GM18508 (cell line): ENCODE measurements around the gene MRTFA.

ENCODE experiments used
- ATAC-seq: cut with Tn5 transposase; IDR thresholded peaks from one replicate; pipeline ENCODE4 v1.9.1; 2021; ENCODE audit warnings: moderate number of reproducible peaks; ENCODE audit not compliant: insufficient read depth, unreplicated experiment

MRTFA gene

GRCh38 chr22:40477683-40478337, 158.7 kb downstream of the MRTFA start:
- ATAC-seq: no peak

GRCh38 chr22:40476341-40476740, 160.2 kb downstream of the MRTFA start:
- no peak for ATAC-seq

DNA sequence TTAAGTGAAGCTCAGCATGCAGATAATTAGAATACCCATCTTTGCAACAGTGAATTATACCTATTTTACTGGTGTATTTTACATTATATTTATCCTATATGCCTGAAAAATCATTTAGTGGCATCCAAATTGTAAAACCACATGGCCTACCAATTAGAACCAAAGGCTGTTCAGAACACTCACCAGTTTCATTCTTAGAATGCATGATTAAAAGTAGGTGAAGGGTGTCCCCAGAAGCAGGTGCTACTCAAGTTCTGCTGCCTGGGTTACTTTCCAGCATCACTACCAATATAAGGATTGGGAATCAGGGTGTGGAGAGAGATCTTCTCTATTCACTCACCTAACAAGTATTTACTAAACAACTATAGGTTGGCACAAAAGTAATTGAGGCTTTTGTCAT, 162.8 kb downstream of the MRTFA start:
- no peak for ATAC-seq

- ATAC-seq: no peak
These were observed 163.9 kb downstream of the MRTFA start for GRCh38 chr22:40472579-40472978.

DNA sequence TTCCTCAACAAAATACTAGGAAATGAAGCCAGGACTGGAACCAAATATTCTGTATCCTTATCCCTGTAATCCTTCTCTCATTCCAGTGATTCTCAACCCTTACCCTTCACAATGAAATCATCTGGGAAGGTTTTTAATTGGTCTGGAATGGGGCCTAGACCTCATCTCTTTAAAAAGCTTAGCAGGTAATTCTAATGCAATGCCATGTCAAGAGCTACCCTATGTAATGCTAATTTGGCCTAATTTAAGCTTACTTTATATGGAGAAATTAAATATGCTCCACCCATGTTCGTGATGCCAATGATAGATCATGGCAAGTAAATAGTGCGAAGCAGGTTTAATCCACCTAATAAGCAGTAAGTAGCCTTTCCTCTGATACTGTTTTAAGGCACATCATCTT, 164.5 kb downstream of the MRTFA start:
- ATAC-seq: no peak

DNA sequence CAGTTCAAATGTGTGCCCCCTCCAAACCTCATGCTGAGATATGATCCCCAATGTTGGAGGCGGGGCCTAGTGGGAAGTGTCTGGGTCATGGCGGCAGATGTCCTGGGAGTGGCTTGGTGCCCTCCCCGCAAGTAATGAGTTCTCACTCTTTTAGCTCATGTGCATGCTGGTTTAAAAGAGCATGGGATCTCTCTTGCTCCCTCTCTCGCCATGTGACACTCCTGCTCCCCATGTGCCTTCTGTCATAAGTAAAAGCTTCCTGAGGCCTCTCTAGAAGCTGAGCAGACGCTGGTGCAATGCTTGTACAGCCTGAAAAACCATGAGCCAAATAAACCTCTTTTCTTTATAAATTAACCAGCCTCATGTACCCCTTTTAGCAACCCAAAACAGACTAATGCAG, 167.3 kb downstream of the MRTFA start:
- ATAC-seq: no peak

DNA sequence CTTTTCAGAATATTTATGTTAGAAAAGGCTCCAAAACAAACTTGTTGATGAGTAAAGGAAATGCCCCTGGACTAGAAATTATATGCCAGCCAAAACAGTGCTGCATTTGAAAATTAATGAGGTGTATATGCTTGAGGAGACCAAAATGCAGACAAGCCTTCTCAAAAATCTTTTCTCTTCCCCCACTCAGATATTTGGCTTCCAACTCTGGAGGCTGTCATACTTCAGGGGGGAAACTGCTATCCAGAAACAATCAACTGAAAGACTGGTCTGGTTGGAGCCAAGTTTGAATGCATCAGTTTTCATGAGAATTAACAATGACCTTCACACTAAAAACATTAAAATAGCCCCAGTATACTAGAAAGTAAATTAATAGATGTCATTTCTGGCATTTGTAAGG, 167.9 kb downstream of the MRTFA start:
- ATAC-seq: no peak

- ATAC-seq: no peak
These were observed 169.5 kb downstream of the MRTFA start for GRCh38 chr22:40466976-40467375.

DNA sequence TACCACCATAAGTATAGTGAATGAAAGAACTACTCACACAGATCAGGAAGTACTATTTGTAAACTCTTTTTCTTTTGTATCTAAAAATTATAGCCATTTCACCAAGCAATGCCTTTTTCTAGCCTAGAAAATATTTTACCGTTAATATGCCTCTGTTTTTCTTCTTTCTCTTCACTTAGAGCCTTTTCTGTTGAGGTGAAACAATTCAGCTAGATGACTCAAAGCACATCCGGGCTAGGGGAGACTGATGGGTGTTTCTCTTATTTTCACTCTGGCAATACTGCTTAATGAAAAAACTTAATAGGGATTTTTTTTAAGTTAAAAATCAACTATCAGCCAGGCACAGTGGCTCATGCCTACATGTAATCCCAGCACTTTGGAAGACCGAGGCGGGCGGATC, 172.8 kb downstream of the MRTFA start:
- no peak for ATAC-seq

DNA sequence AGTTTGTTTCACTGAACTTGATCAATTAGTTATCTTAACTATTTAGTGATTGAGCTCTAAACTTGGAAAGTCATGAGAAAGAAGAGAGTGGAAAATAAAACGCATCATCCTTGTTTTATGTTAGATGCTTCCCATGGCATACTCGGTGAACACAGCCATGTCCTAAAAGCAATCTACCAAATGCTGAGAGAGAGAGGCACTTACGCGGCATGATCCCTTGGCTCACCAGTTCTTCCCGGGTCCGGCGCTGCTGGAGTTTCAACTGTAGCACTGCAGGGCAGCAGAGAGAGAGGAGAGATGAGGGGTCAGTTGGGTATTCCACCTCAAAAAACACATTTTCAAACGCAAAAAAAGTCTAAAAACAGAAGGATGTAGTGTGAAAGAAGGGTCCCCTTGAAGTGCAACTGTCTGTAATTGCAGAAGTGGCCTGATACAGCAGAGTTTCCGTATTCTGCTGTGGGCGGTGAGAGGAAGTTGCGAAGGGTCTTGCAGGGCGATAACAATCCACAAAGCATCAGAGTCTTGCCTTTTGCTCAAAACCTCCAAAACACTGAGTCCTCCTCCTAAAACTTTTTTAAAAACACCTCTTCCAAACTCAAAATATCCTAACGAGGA, 173.4 kb downstream of the MRTFA start:
- no peak for ATAC-seq

DNA sequence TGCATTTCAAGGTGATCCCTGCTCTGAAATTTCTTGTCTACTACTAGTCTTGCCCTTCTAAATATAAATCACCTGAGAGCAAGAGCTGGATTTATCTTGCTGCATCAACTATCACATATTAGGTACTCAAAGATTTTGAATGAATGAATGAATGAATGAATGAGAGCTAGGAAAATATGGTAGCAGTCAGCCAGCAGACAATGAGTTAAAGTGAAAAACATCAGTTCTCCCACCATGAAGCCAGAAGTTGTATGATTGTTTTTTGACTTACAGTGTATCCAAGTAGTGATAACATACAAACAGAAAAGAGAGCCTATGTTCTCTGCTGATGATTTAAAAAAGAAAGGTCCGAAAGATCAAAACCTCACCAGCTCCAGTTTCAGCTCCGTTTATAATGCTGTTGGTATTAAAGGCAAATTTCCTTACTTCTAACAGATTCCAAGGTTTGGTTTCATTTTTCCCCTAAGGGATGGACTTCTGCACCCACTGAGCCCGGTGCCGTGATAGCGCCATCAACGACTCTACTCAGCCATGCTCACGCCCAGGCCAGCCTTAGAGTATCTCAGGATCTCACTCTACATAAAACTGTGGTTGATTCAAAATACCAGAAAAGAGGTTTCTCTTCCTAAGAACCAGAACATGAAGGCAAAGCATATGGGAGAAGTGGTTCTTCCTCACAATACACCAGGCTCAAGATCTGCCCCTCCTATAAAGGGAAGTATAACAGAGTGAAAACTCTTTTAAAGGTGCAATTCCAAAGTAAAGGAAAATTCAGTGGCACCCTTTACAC, 174.1 kb downstream of the MRTFA start:
- ATAC-seq: no peak

DNA sequence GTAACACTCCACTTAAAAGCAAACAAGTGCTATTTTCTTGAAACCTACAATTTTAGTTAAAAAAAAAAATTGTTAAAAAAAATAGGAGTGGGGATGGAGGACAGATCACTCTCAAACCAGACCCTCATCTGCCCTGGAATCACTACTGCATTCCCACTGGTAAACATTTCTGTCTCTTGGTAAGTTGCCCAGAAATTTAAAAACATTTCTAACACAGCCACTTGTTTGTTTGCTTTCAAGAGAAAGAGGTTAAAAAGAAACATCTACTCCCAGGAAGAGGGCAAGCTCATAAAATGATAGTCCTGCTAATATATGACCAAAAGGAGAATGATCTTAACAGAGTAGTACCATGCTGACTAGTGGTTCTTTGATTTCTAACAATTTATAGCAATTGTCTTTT, 182.8 kb downstream of the MRTFA start:
- no peak for ATAC-seq

GRCh38 chr22:40452730-40453487, 183.6 kb downstream of the MRTFA start:
- ATAC-seq: no peak

GRCh38 chr22:40451210-40451609, 185.3 kb downstream of the MRTFA start:
- no peak for ATAC-seq

DNA sequence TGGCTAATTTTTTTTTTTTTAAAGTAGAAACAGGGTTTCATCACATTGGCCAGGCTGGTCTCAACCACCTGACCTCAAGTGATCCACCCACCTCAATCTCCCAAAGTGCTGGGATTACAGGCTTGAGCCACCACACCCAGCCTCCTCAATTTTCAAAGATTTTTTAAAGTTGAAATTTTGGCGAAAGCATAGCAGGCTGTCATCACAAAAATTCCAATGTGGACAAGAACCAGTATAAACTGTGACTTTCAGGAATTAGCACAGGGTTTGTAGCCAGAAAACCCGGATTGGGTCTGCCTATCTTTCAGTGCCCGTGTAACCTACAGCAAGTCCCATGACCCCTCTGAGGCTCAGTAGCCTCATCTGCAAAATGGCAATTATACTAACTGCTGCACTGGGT, 185.9 kb downstream of the MRTFA start:
- ATAC-seq: no peak

- no peak for ATAC-seq
These were observed 186.9 kb downstream of the MRTFA start for GRCh38 chr22:40449676-40450035.

- ATAC-seq: no peak
These were observed 190.3 kb downstream of the MRTFA start for GRCh38 chr22:40446203-40446602.

DNA sequence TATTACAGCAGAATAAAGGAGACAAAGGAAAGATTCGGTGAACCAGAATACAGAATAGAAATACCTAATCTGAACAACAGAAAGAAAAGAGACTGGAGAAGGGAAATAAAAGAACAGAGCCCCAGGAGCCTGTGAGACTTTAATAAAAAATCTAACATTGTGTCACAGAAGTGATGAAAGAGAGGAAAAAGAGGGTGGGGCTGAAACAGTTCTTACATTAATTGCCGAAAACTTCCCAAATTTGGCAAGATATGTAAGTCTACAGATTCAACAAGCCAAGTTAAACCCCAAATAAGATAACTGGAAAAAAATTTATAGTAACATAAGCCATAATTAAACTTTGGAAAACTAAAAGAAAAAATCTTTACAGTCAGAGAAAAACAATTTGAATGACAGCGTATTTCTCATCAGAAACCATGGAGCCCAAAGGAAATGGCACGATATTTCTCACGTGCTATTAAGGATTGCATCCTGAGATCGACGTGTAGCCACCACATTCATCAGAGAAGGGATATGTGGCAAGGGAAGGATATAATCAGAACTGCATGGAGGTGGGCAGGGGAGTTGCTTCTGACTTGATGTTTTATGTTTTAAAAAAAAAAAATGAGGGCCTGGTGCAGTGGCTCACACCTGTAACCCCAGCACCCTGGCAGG, 192.2 kb downstream of the MRTFA start:
- ATAC-seq: no peak

GRCh38 chr22:40443732-40444131, 192.8 kb downstream of the MRTFA start:
- no peak for ATAC-seq

- no peak for ATAC-seq
These were observed 194.6 kb downstream of the MRTFA start for GRCh38 chr22:40441761-40442390.
